Lower leg skin (tissue), 4 donors: ENCODE results near the gene CCT3. TPM values are rescaled to one million over a fixed set of nuclear protein-coding genes. Genes with fewer than 3 reads are reported as not detected.

Source experiments
- DNase-seq, 2 donors: peaks; one replicate each; pipeline ENCODE4 v3.0.0-alpha.2; 2019; ENCODE audit warnings: low spot score in 2 of 2
- H3K4me3 ChIP-seq: fragments of 200-600 bp; sonication (generic); 2 replicates; pipeline ENCODE4 v1.5.1; 2017; ENCODE audit warnings: mild to moderate bottlenecking, low read depth; ENCODE audit not compliant: poor library complexity, severe bottlenecking
- CTCF ChIP-seq, 3 donors: fragments of 450-650 bp; IDR thresholded peaks; one replicate each; pipeline ENCODE4 v1.5.1; 2016; ENCODE audit warnings: antibody characterized with exemption in 3 of 3, mild to moderate bottlenecking in 3 of 3, moderate library complexity in 2 of 3
- POLR2A ChIP-seq, 2 donors: fragments of 450-650 bp; IDR thresholded peaks; one replicate each; pipeline ENCODE4 v1.6.1; 2016 to 2017; ENCODE audit warnings: antibody characterized with exemption in 2 of 2, mild to moderate bottlenecking in 1 of 2, moderate library complexity in 1 of 2
- WGBS, 2 donors: methylation state at CpG; one replicate each; pipeline ENCODE4 v1.1.5; 2018; 5-methylcytosine and 5-hydroxymethylcytosine counted together
- intact Hi-C: fragments of 100-400 bp; cut with DNase I; formaldehyde crosslinking; loops from one replicate; pipeline ENCODE4 v1.15.0; 2023; ENCODE audit warnings: low total_unique reads
- total RNA-seq, 4 donors: library from RNA; depleted of rRNA; stranded (reverse); fragments of >200 nt; gene quantifications; one replicate each; pipeline ENCODE4 v1.1.0, GENCODE V29; 2016

CCT3 gene
- total RNA-seq, 4 donors from 2014 or later, result 119 to 202 (median 150) TPM

GRCh38 chr1:156276966-156277381 is 61.1 kb downstream of the CCT3 start:
- DNase-seq, result peak in 1 of 2 donors; percentile 77
- WGBS, 2 donors, result 60 to 66% methylated on average over 6 of the region's 6 CpGs

GRCh38 chr1:156276532-156276931 is 61.6 kb downstream of the CCT3 start:
- DNase-seq, result no peak
- H3K4me3 ChIP-seq, result no peak overlapping the region
- TF ChIP-seq POLR2A (IDR thresholded peaks at IDR 0.05) (no peak), CTCF (IDR thresholded peaks at IDR 0.05) (no peak)
- intact Hi-C loops, result no loop called here

More at GRCh38 chr1:156276966-156277381, 61.1 kb downstream of the CCT3 start:
- no peak overlapping the region for H3K4me3 ChIP-seq
- intact Hi-C loops, result no loop called here
- TF ChIP-seq POLR2A (IDR thresholded peaks at IDR 0.05) (no peak), CTCF (IDR thresholded peaks at IDR 0.05) (no peak)

GRCh38 chr1:156270314-156270713 is 67.8 kb downstream of the CCT3 start:
- intact Hi-C loops, result no loop called here
- no peak for DNase-seq
- no peak overlapping the region for H3K4me3 ChIP-seq
- TF ChIP-seq CTCF (IDR thresholded peaks at IDR 0.05) (no peak), POLR2A (IDR thresholded peaks at IDR 0.05) (no peak)
- WGBS, 2 donors, result 87 to 88% methylated on average over 3 of the region's 3 CpGs

- H3K4me3 ChIP-seq, result no peak overlapping the region
- intact Hi-C loops, result no loop called here
- no peak for DNase-seq
- WGBS, 2 donors, result 86 to 91% methylated on average over 4 of the region's 4 CpGs
- TF ChIP-seq POLR2A (IDR thresholded peaks at IDR 0.05), result no peak
- TF ChIP-seq CTCF (IDR thresholded peaks at IDR 0.05), result no peak
Measured at GRCh38 chr1:156268336-156268735, 69.8 kb downstream of the CCT3 start.

GRCh38 chr1:156266051-156266450 is 72.0 kb downstream of the CCT3 start:
- intact Hi-C loops, result no loop called here
- H3K4me3 ChIP-seq, result no peak overlapping the region
- WGBS, 2 donors, result 86 to 87% methylated on average over 13 of the region's 13 CpGs
- DNase-seq, result no peak
- TF ChIP-seq POLR2A (IDR thresholded peaks at IDR 0.05), result no peak
- TF ChIP-seq CTCF (IDR thresholded peaks at IDR 0.05), result no peak

- DNase-seq, result no peak
- no peak for TF ChIP-seq CTCF (IDR thresholded peaks at IDR 0.05)
- TF ChIP-seq POLR2A (IDR thresholded peaks at IDR 0.05), result no peak
- 87 to 97% methylated on average over 9 of the region's 9 CpGs for WGBS, 2 donors
- intact Hi-C loops, result no loop called here
- H3K4me3 ChIP-seq, result no peak overlapping the region
Measured at GRCh38 chr1:156263288-156263655, 74.8 kb downstream of the CCT3 start.
